Keratinocyte (primary cell): ENCODE measurements around the gene UBE2V1. TPM values are rescaled to one million over a fixed set of nuclear protein-coding genes. Genes with fewer than 3 reads are reported as not detected.

ENCODE experiments used
- DNase-seq: peaks from one replicate; pipeline ENCODE4 v3.0.0-alpha.2; 2011; ENCODE audit warnings: low read depth, missing footprints, low spot score
- FAIRE-seq: peaks from 2 replicates; lab custom pipeline; 2011; peaks lifted over from hg19 to GRCh38; lab: Jason Lieb, UNC
- H2AFZ ChIP-seq: 2 replicates; pipeline ENCODE4 v1.6.0; 2012; ENCODE audit warnings: low read length, control low read depth, inconsistent platforms; ENCODE audit not compliant: control insufficient read depth
- H3K27ac ChIP-seq: 2 replicates; pipeline ENCODE4 v1.5.1; 2011; ENCODE audit warnings: low read length; ENCODE audit not compliant: control insufficient read depth, insufficient read depth
- H3K27me3 ChIP-seq: 3 replicates; pipeline ENCODE4 v1.6.0; 2011; ENCODE audit warnings: low read length; ENCODE audit not compliant: control insufficient read depth, insufficient read depth; ENCODE audit errors: extremely low read depth
- H3K36me3 ChIP-seq, 2 experiments: 2 replicates in 1 of 2; 3 replicates in 1 of 2; pipeline ENCODE4 v1.5.1; 2011; ENCODE audit warnings: low read length in 2 of 2, mild to moderate bottlenecking in 1 of 2; ENCODE audit not compliant: control insufficient read depth in 2 of 2, insufficient read depth in 2 of 2; ENCODE audit errors: extremely low read depth in 1 of 2
- H3K4me1 ChIP-seq: 3 replicates; pipeline ENCODE4 v1.5.1; 2011; ENCODE audit warnings: low read length; ENCODE audit not compliant: control insufficient read depth, insufficient read depth; ENCODE audit errors: extremely low read depth
- H3K4me2 ChIP-seq: 3 replicates; pipeline ENCODE4 v1.6.0; 2011; ENCODE audit warnings: low read depth, low read length; ENCODE audit not compliant: control insufficient read depth, insufficient read depth; ENCODE audit errors: extremely low read depth
- H3K4me3 ChIP-seq, 3 experiments: fragments of 200-600 bp in 1 of 3; sonication (generic) in 1 of 3; 2 replicates in 2 of 3; 3 replicates in 1 of 3; pipeline ENCODE4 v1.5.1; 2011 to 2016; ENCODE audit warnings: low read length in 3 of 3, mild to moderate bottlenecking in 3 of 3, control low read depth in 2 of 3, inconsistent platforms in 1 of 3, low read depth in 1 of 3, mixed read lengths in 1 of 3, mixed run types in 1 of 3, moderate library complexity in 1 of 3; ENCODE audit not compliant: control insufficient read depth in 2 of 3, insufficient read depth in 2 of 3; ENCODE audit errors: extremely low read depth in 1 of 3
- H3K79me2 ChIP-seq: 2 replicates; pipeline ENCODE4 v1.6.0; 2012; ENCODE audit warnings: low read length; ENCODE audit not compliant: control insufficient read depth, insufficient read depth
- H3K9ac ChIP-seq: 3 replicates; pipeline ENCODE4 v1.6.0; 2011; ENCODE audit warnings: low read length; ENCODE audit not compliant: control insufficient read depth, insufficient read depth; ENCODE audit errors: extremely low read depth
- H3K9me1 ChIP-seq: 3 replicates; pipeline ENCODE4 v1.6.0; 2011; ENCODE audit warnings: low read length; ENCODE audit not compliant: control insufficient read depth, insufficient read depth; ENCODE audit errors: extremely low read depth
- H3K9me3 ChIP-seq: 2 replicates; pipeline ENCODE4 v1.5.1; 2012; ENCODE audit warnings: low read depth, low read length; ENCODE audit not compliant: control insufficient read depth
- H4K20me1 ChIP-seq: 3 replicates; pipeline ENCODE4 v1.6.0; 2011; ENCODE audit warnings: low read length; ENCODE audit not compliant: control insufficient read depth, insufficient read depth; ENCODE audit errors: extremely low read depth
- CTCF ChIP-seq, 3 experiments: IDR thresholded peaks in 1 of 3; conservative IDR thresholded peaks in 1 of 3; optimal IDR thresholded peaks in 1 of 3; 2 replicates in 2 of 3; 3 replicates in 1 of 3; pipeline versions ENCODE3 to v1.5.1; 2011; ENCODE audit warnings: low read length in 3 of 3, mild to moderate bottlenecking in 3 of 3, moderate library complexity in 2 of 3, control low read depth in 1 of 3, inconsistent platforms in 1 of 3; ENCODE audit not compliant: insufficient read depth in 2 of 3; ENCODE audit errors: extremely low read depth in 1 of 3
- EZH2 ChIP-seq: IDR thresholded peaks from one replicate; pipeline ENCODE4 v1.6.1; 2012; ENCODE audit warnings: inconsistent platforms, mild to moderate bottlenecking, low read length, moderate library complexity
- dilution Hi-C: fragments of 300-500 bp; cut with MboI; formaldehyde crosslinking; loops from one replicate; pipeline ENCODE4 v1.7.0; 2020; ENCODE audit warnings: low sequenced_read_pairs; ENCODE audit not compliant: extremely low pct_ligation_motif_present
- polyA plus RNA-seq, 5 experiments: library from polyadenylated mRNA; depleted of rRNA in 3 of 5; stranded (reverse) in 3 of 5; stranded (forward) in 1 of 5; unstranded in 1 of 5; fragments of >200 nt; gene quantifications; 1 replicate in 1 of 5; 2 replicates in 3 of 5; 3 replicates in 1 of 5; pipeline versions ENCODE4 v1.2.1 to v1.2.3, GENCODE V29; 2011 to 2012; ENCODE audit warnings: missing spikeins in 2 of 5, low read depth in 1 of 5, low replicate concordance in 1 of 5

The UBE2V1 gene
- polyA plus RNA-seq, 1 donor (not counting 4 experiments of a cell fraction or from before 2014, with no cell fraction given): 117 TPM

GRCh38 chr20:50120935-50121693 is 8.2 kb upstream of the UBE2V1 start:
- FAIRE-seq: no peak
- dilution Hi-C loops: no loop called here

GRCh38 chr20:50118203-50118602 is 5.3 kb upstream of the UBE2V1 start:
- FAIRE-seq (no peak), DNase-seq (no peak)
- Histone ChIP-seq H3K79me2 (peaks cover 8% of the 10 kb centered on the region), H3K27ac (no peak overlapping the region), H3K9me1 (no peaks in the 10 kb centered on the region), H2AFZ (no peak overlapping the region), H3K4me1 (peaks cover 18% of the 10 kb centered on the region), H3K36me3 (no peaks in the 10 kb centered on the region), H3K4me2 (no peak overlapping the region), H3K27me3 (no peaks in the 10 kb centered on the region), H3K9ac (no peak overlapping the region), H3K4me3 (no peak overlapping the region), H4K20me1 (no peaks in the 10 kb centered on the region), H3K9me3 (no peaks in the 10 kb centered on the region)
- dilution Hi-C loops: no loop called here
- TF ChIP-seq EZH2: no peak
- no peak for TF ChIP-seq CTCF (optimal IDR thresholded peaks at IDR 0.05 in 1 of 3, IDR thresholded peaks at IDR 0.05 in 1 of 3, conservative IDR thresholded peaks at IDR 0.05 in 1 of 3; ENCODE audit: extremely low read depth in 1 of 3, insufficient read depth in 2 of 3, low read length in 3 of 3)

More at GRCh38 chr20:50120935-50121693, 8.2 kb upstream of the UBE2V1 start:
- Histone ChIP-seq H3K9ac (no peak overlapping the region), H3K27me3 (no peaks in the 10 kb centered on the region), H3K79me2 (no peaks in the 10 kb centered on the region), H4K20me1 (no peaks in the 10 kb centered on the region), H3K4me3 (no peak overlapping the region), H3K4me1 (peaks cover 4% of the 10 kb centered on the region), H3K27ac (no peak overlapping the region), H2AFZ (no peak overlapping the region), H3K9me1 (no peaks in the 10 kb centered on the region), H3K9me3 (no peaks in the 10 kb centered on the region), H3K4me2 (no peak overlapping the region), H3K36me3 (peaks cover 18 to 20% of the 10 kb centered on the region in 2 experiments)
- TF ChIP-seq CTCF (optimal IDR thresholded peaks at IDR 0.05 in 1 of 3, IDR thresholded peaks at IDR 0.05 in 1 of 3, conservative IDR thresholded peaks at IDR 0.05 in 1 of 3; ENCODE audit: extremely low read depth in 1 of 3, insufficient read depth in 2 of 3, low read length in 3 of 3): peak; percentile 88 to 99 (median 98)
- no peak for TF ChIP-seq EZH2
- no peak for DNase-seq
